ENCODE measurements around the gene RAB3D.

The RAB3D gene

DNA sequence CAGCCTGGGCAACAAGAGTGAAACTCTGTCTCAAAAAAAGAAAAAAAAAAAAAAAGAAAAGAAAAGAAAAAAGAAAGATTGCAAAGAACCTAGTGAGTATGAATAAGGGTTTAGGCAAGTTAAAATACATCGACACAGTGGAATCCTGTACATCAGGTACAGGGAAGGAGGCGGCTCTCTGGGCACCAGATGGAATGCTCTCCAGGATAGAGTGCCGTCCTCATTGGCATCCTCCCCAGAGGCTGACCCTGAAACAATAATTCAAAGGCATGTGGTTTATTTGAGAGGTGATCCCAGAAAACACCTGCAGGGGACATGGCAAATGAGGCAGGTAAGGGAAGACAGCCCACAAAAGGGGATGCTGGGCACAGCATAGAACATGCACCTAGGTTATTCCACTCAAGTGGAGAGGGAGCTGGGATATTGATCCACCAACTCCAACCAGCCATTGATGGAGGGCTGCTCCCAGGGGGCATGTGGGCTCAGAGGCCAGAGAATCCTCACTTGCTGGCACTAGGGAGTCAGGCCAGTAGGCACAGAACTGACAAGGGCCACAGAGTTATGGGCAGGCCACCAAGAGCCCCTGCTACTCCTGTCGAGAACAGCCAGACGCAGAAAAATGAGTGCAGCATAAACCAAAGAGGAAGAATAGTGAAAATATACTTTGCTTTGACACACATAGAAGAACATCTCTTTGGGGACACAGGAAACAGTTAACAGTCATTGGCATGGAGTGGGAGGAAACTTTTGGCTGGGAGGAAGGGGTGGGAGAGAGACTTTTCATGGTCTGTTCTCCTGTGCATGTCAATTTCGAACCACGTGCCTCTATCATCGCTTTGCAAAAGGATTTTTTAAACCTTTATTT lies 39.3 kb downstream of the RAB3D start:
- DNase-seq = peak in 5 of 58 donors; percentile 37 to 50 (median 46)

DNA sequence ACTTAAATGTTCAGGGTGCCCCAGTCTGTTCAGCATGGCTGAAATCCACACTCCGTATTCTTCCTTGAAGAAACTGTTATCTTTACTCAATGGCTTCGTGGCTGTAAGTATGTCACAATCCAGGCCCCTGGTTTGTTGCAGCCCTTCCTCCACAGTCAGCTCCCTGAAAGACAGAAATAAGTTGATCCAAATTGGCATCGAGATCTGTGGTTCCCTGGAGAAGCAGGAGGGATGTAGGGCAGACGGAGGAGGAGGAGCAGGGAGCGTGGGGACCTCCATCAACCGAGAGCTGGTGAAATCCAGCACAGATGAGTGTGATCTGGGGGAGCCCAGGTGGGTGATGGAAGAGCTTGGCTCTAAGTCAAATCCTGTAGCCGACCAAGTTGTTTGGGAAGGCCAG lies 43.2 kb downstream of the RAB3D start:
- DNase-seq = peak in 25 of 58 donors; percentile 2 to 69 (median 20)

DNA sequence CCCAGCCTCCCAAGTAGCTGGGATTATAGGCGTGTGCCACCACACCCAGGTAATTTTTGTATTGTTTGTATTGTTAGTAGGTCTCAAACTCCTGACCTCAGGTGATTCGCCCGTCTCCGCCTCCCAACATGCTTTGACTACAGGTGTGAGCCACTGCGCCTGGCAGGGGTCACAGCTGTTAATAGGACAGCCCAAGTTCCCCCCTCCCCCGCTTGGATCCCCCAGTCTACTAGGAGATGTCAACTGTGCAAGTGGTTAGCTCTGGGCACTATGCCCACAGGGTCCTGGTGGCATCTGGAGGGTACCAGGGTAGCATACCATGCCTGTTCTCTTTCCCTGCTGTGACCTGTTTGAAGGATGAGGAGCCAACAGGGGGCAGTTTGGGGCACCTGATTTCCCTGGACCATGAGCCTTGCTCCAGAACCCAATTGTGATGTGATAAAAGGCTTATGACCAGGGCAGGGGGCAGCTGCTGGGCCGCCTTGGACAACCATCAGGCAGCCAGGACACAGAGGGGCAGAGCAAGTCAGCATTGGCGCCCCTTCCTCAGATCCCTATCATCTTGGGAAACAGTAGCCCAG lies 43.7 kb downstream of the RAB3D start, which contains the start of gene TSPAN16:
Gene TSPAN16 (plus strand): TSS at position 496 of the 581 bp plus-strand sequence. CDS start 138 bp downstream, outside the sequence.
- DNase-seq = no peak

DNA sequence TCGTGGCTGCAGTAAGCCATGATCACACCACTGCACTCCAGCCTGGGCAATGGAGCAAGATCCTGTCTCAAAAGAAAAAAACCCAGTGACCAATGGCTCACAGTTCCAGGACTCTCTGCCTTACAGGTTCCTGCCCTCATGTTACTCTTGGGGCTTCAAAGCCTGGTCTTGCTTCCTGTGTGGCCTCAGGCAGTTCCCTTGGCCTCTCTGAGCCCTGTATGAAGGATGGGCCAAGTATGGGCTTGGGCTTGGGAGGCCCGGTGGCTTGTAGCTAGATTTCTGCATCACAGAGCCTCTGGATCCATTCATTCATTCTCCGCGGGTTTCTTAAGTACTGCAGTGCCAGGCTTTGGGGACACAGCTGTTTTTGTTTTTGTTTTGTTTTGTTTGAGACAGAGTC lies 44.3 kb downstream of the RAB3D start:
- no peak for DNase-seq

DNA sequence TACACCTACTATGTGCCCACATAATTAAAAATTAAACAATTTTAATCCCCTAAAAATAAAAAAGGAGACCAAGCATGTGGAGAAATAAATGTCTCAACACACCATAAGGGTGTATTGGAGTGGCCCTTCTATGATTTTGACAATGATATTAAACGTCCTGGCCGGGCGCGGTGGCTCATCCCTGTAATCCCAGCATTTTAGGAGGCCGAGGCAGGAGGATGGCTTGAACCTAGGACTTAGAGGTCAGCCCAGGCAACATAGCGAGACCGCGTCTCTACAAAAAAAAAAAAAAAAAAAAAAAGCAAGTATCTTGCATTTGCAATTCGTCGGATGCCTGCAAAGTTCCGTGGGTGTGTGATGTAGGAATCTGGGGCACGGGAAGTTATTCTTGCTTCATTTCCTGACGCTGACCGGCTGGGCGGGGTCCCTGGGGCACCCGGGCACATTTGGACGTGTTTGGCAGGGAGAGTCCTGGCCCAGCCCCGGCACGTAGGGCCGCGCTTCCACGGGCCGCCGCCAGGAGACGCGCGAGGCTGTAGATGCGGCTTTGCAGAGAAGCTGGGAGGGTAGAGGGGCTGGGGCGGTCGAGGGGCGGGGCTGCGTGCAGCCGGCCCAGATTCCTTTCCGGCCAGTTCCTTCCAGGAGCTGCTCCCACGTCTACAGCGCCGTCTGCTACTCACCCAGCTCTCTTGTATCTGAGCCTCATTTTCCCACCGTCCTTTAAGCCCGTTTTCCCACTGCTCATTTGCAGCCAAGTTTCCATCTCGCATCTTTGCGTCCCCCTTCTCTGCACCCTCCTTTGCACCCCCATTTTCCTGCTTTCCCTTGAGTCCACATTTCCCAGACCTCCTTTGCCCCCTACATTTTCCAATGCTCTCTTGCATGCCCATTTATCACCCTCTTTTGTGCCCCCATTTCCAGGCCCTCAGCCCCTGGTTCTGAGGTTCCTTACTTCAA lies 45.7 kb downstream of the RAB3D start:
- DNase-seq = peak in 57 of 58 donors; percentile 35 to 94 (median 83)

DNA sequence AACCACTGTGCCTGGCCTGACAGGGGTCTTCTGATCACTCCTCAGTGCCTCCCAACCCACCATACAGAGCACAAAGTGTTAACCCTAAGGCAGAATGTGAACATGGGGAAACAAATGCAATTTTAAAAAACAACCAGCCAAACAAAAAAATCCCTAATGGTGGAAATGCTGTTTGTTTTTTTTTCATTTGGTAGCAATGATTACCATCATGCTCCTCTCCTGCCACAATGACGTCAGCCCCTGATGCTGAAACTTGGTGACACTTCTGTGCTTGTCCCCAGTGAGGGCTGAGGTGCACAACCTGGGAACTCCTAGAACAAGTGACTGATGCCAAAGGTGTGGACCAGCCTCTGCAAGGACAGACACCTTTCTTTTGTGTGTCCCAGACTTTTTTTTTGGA lies 47.5 kb downstream of the RAB3D start:
- DNase-seq = no peak

DNA sequence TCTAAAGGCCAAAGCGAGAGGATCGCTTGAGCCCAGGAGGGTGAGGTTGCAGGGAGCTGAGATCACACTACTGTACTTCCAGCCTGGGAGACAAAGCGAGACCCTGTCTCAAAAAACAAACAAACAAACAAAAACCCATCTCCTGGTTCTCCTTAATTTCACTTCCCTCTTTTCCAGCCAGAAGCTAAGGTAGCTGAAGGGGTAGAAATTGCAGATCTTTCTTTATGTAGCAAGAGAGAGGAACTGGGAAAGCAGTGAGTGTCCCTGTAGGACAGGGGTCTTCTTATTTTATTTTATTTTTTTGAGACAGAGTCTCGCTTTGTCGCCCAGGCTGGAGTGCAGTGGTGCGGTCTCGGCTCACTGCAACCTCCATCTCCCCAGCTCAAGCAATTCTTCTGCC lies 48.0 kb downstream of the RAB3D start:
- DNase-seq = no peak

DNA sequence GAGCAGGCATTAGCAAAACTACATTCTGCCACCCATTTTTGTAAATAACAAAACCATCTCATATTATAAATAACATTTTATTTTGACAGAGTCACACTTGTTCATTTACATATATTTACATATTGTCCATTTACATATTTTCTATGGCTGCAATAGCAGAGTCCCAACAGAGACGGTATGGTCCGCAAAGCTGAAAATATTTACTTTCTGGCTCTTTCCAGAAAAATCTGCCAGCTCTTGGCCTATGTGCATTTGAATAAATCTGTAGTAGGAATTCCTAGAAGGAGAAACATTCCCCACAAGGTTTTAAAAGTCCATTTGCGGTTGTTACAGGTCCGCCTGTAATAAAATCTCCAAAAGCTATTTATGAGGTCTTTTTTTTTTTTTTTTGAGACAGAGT lies 49.2 kb downstream of the RAB3D start:
- DNase-seq = no peak

DNA sequence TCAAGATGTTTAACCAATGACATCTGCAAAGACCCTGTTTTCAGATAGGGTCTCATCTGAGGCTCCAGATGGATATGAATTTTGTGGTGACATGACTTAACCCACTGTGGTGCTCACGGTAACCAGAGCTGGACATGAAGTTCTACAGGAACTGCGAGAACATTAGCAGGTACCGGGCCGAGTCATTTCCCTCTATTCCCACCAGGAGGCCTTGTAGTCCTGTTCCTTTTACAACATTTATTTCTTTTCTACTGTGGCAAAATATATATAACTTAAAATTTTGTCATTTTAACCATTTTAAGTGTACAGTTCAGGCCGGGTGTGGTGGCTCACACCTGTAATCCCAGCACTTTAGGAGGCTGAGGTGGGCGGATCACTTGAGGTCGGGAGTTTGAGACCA lies 51.1 kb downstream of the RAB3D start:
- no peak for DNase-seq

DNA sequence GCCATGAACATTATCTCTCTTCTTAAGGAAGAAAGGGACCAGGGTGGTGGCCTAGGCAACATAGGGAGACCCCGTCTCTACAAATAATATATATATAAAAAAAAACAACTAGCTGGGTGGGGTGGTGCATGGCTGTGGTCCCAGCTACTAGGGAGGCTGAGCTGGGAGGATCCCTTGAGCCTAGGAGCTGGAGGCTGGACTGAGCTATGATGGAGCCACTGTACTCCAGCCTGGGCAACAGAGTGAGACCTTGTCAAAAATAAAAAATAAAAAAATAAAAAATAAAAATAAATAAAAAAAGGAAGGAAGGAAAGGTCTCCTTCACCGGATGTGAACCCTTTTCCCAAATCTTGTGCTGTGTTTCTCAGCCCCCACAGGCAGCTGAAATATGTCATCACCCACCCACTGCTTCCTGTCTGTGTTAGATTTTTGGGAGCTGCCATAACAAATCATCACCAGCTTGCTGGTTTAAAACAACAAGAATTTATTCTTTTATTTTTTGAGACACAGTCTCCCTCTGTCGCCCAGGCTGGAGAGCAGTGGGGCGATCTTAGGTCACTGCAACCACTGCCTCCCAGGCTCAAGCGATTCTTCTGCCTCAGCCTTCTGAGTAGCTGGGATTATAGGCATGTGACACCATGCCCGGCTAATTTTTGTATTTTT lies 53.0 kb downstream of the RAB3D start:
- peak in 1 of 58 donors; percentile 22 for DNase-seq

DNA sequence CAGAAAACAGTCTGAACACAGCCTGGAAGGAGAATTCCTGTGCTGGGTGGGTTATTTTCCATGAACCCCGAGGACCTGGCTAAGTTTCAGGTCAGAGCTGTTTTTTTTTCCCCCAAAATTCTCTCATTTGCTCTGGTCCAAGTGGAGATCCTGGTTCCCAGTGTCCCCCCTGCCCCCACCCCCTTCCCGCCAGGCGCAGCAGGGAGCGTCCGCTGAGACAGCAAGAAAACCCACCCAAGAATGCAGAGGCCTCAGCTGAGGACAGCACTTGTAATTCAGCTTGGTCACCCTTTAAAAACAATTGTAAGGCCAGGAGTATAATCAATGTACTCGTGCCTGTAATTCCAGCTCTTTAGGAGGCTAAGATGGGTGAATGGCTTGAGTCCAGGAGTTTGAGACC lies 54.9 kb downstream of the RAB3D start:
- no peak for DNase-seq

DNA sequence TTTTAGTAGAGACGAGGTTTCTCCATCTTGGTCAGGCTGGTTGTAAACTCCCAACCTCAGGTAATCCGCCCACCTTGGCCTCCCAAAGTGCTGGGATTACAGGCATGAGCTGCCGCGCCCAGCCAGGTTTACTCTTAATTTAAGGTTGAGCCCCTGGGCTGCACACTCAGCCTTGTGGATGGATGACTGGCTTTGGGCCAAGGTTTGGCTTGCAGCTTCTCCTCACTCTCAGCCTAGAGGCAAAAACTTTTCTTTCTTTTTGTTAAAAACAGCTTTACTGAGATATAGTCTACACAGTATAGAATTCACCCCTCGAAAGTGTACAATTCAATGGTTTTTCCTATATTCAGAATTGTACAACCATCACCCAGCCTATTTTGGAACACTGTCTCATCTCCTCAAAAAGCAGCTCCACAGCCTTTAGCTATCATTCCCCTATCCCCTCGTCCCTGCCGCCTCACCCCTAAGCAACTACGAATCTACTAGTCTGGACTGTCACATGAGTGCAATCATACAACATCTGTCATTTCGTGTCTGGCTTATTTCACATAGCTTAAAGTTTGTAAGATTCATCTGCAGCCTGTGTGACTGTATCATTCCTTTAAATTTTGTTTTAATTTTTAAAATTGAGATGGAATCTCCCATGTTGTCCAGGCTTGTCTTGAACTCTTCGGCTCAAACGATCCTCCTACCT lies 58.0 kb downstream of the RAB3D start:
- DNase-seq = no peak

DNA sequence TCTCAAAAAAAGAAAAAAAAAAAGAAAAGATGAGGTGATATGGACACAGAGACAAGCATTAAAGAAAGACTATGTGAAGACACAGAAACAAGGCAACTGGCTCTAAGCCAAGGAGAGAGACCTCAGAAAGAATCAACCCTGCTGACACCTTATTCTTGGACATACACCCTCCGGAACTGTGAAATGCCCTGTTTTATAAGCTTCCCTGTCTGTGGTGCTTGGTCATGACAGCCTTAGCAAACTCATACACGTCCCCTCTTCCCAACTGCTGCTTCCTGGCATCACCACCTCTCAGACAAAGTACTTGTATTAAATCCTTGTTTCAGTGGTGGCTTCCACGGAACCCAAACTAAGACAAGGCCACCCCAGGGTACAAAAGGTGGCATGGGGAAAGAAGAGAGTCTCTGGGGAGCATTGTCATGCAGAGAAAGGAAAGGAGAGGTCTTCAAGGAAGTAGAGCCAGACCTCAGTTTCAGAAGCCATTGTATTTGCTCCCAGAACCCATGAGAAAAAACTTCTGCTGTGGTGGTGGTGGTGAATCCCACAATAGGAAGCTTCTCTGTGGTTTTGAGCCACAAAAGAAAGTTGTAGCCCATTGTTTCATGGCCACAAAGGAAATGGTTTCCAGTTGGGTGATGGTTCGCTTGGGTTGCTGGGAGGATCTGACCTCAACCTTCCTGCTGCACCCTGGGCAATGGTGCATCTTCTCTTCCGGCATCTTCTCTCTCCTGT lies 59.8 kb downstream of the RAB3D start:
- DNase-seq = no peak

DNA sequence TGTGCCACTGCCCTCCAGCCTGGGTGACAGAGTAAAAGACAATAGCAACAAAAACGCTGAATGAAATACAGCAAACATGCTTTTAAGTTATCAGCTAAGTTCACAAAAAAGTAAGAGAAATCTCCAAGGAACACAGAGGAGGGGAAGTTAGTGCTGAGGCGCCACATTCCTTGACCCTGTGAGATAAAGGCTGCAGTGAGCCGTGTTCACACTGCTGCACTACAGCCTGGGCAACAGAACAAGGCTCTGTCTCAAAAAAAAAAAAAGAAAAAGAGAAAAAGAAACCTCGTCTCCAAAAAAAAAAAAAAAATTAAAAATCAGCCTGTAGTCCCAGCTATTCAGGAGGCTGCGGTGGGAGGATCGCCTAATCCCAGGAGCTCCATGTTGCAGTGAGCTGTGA lies 60.8 kb downstream of the RAB3D start:
- DNase-seq = no peak

DNA sequence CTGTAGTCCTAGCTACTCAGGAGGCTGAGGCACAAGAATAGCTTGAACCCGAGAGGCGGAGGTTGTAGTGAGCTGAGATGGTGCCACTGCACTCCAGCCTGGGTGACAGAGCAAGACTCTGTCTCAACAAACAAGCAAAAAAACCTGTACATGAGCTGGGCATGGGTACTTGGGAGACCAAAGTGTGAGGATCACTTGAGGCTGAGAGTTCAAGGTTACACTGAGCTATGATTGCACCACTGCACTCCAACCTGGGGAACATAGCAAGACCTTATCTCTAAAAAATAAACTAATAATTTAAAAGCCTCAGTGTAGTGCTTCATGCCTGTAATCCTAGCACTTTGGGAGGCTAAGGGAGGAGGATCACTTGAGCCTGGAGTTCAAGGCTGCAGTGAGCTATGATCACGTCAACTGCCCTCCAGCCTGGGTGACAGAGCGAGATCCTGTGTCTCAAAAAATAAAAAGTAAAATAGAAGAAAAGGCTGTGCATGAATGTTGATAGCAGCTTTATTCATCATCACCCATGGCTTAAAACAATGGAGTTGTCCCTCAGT lies 64.8 kb downstream of the RAB3D start:
- DNase-seq = no peak

DNA sequence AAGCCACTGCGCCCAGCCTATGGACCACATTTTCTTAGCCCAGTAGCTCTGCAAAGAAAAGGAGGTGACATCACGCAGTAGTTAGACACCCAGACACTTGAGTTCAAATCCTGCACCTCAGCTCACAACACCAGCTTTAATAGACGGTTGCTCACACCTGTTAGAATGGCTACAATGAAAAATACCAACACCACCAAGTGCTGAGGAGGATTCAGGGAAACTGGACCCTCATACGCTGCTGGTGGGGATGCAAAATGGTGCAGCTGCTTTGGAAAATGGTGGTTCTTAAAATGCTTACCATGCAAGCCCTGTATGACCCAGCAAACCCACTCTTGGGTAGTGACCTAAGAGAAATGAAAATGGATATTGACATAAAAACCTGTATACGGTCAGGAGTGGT lies 65.5 kb downstream of the RAB3D start:
- no peak for DNase-seq

DNA sequence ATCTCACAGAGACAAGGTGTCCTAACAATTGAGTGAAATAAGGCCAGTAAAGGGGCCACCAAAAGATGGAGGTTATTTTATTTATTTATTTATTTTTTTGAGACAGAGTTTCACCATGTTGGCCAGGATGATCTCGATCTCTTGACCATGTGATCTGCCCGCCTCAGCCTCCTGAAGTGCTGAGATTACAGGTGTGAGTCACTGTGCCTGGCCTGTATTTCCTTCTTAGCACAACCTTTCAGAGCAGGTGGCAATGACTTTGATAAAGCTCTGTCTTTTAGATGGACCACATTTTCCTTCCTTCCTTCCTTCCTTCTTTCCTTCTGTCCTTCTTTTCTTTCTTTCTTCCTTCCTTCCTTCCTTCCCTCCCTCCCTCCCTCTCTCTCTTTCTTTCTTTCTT lies 66.2 kb downstream of the RAB3D start:
- no peak for DNase-seq

Measured in anterior cingulate cortex (tissue), 58 donors.